BLaER1 (cell line): Measurements from ENCODE around the gene SEMA3F.
"Not testable (repeated sequence)": the region's sequence is repeated elsewhere in the genome, so short reads cannot be mapped to it uniquely, and the experiment has no call there.

Source experiments
- H3K27ac ChIP-seq: shearing (Covaris generic); formaldehyde crosslinking; 2 replicates; pipeline ENCODE4 v1.8.1; 2022
- H3K27me3 ChIP-seq: shearing (Covaris generic); formaldehyde crosslinking; 2 replicates; pipeline ENCODE4 v1.8.1; 2022
- H3K36me3 ChIP-seq: shearing (Covaris generic); formaldehyde crosslinking; 2 replicates; pipeline ENCODE4 v1.8.1; 2022
- H3K4me1 ChIP-seq: shearing (Covaris generic); formaldehyde crosslinking; 2 replicates; pipeline ENCODE4 v1.8.1; 2022
- H3K4me2 ChIP-seq: shearing (Covaris generic); formaldehyde crosslinking; 2 replicates; pipeline ENCODE4 v1.8.1; 2022
- H3K4me3 ChIP-seq: shearing (Covaris generic); formaldehyde crosslinking; 2 replicates; pipeline ENCODE4 v1.8.1; 2022
- H3K9ac ChIP-seq: shearing (Covaris generic); formaldehyde crosslinking; 2 replicates; pipeline ENCODE4 v1.8.1; 2022
- H3K9me3 ChIP-seq: shearing (Covaris generic); formaldehyde crosslinking; 2 replicates; pipeline ENCODE4 v1.8.1; 2022
- H4K20me1 ChIP-seq: shearing (Covaris generic); formaldehyde crosslinking; 2 replicates; pipeline ENCODE4 v1.8.1; 2022
- Cebpa-rat ChIP-seq: shearing (Covaris generic); IDR thresholded peaks from 2 replicates; pipeline ENCODE4 v1.8.1; 2022

SEMA3F gene

GRCh38 chr3:50205413-50206276 is 50.5 kb downstream of the SEMA3F start:
- Histone ChIP-seq H3K27me3 (peaks cover 71% of the 10 kb centered on the region), H3K36me3 (no peaks in the 10 kb centered on the region), H4K20me1 (peaks cover 27% of the 10 kb centered on the region), H3K9me3 (no peaks in the 10 kb centered on the region), H3K27ac (no peak overlapping the region), H3K4me2 (peak overlapping the region; percentile 99), H3K4me3 (peak overlapping the region; percentile 66), H3K9ac (peak overlapping the region; percentile 55; the same call in 1 of the 2 replicates), H3K4me1 (peaks cover 31% of the 10 kb centered on the region)
- TF ChIP-seq Cebpa-rat = no peak

- H4K20me1 ChIP-seq = peaks cover 27% of the 10 kb centered on the region
- H3K9ac ChIP-seq = no peak overlapping the region
- no peak overlapping the region for H3K27ac ChIP-seq
- no peaks in the 10 kb centered on the region for H3K36me3 ChIP-seq
- H3K4me2 ChIP-seq = no peak overlapping the region
- H3K9me3 ChIP-seq = no peaks in the 10 kb centered on the region
- H3K27me3 ChIP-seq = peaks cover 57% of the 10 kb centered on the region
- no peak overlapping the region for H3K4me3 ChIP-seq
- TF ChIP-seq Cebpa-rat = no peak
- peaks cover 38% of the 10 kb centered on the region for H3K4me1 ChIP-seq
Observed at GRCh38 chr3:50207359-50208042, 52.4 kb downstream of the SEMA3F start.

- TF ChIP-seq Cebpa-rat = no peak
- no peak overlapping the region for H3K4me2 ChIP-seq
- no peak overlapping the region for H3K4me3 ChIP-seq
- H3K4me1 ChIP-seq = peaks cover 47% of the 10 kb centered on the region
- peaks cover 25% of the 10 kb centered on the region for H4K20me1 ChIP-seq
- peaks cover 44% of the 10 kb centered on the region for H3K27me3 ChIP-seq
- H3K9ac ChIP-seq = no peak overlapping the region
- no peak overlapping the region for H3K27ac ChIP-seq
- no peaks in the 10 kb centered on the region for H3K9me3 ChIP-seq
- H3K36me3 ChIP-seq = no peaks in the 10 kb centered on the region
Observed at GRCh38 chr3:50208677-50209344, 53.7 kb downstream of the SEMA3F start.

GRCh38 chr3:50210176-50210509 is 55.0 kb downstream of the SEMA3F start:
- no peak for TF ChIP-seq Cebpa-rat
- Histone ChIP-seq H3K27me3 (peaks cover 30% of the 10 kb centered on the region), H3K36me3 (no peaks in the 10 kb centered on the region), H3K4me2 (no peak overlapping the region), H3K9me3 (no peaks in the 10 kb centered on the region), H3K4me1 (peaks cover 48% of the 10 kb centered on the region), H4K20me1 (peaks cover 17% of the 10 kb centered on the region), H3K4me3 (no peak overlapping the region), H3K27ac (no peak overlapping the region), H3K9ac (no peak overlapping the region)

- Histone ChIP-seq H3K36me3 (no peaks in the 10 kb centered on the region), H3K4me3 (no peak overlapping the region), H3K9ac (no peak overlapping the region), H4K20me1 (peaks cover 11% of the 10 kb centered on the region), H3K27me3 (peaks cover 24% of the 10 kb centered on the region), H3K4me2 (no peak overlapping the region), H3K27ac (no peak overlapping the region), H3K4me1 (peaks cover 42% of the 10 kb centered on the region), H3K9me3 (no peaks in the 10 kb centered on the region)
- TF ChIP-seq Cebpa-rat = no peak
Observed at GRCh38 chr3:50210510-50211367, 55.6 kb downstream of the SEMA3F start.

- not testable (repeated sequence) for H4K20me1 ChIP-seq, H3K4me3 ChIP-seq, H3K9ac ChIP-seq, H3K9me3 ChIP-seq, H3K27ac ChIP-seq, H3K36me3 ChIP-seq, H3K4me2 ChIP-seq
- Histone ChIP-seq H3K27me3 (peaks cover 18% of the 10 kb centered on the region), H3K4me1 (peaks cover 36% of the 10 kb centered on the region)
Observed at GRCh38 chr3:50211368-50211717, 56.2 kb downstream of the SEMA3F start.

GRCh38 chr3:50211930-50212329 is 56.8 kb downstream of the SEMA3F start:
- H3K4me2 ChIP-seq = no peak overlapping the region
- no peak for TF ChIP-seq Cebpa-rat
- peaks cover 32% of the 10 kb centered on the region for H3K4me1 ChIP-seq
- no peak overlapping the region for H3K4me3 ChIP-seq
- peaks cover 12% of the 10 kb centered on the region for H3K27me3 ChIP-seq
- no peak overlapping the region for H3K27ac ChIP-seq
- no peaks in the 10 kb centered on the region; the same call in 1 of the 2 replicates for H4K20me1 ChIP-seq
- H3K9ac ChIP-seq = no peak overlapping the region
- H3K36me3 ChIP-seq = no peaks in the 10 kb centered on the region
- no peaks in the 10 kb centered on the region for H3K9me3 ChIP-seq

GRCh38 chr3:50212502-50212901 is 57.4 kb downstream of the SEMA3F start:
- H3K36me3 ChIP-seq = no peaks in the 10 kb centered on the region
- peaks cover 32% of the 10 kb centered on the region for H3K4me1 ChIP-seq
- H3K9ac ChIP-seq = no peak overlapping the region
- H3K4me3 ChIP-seq = no peak overlapping the region
- no peaks in the 10 kb centered on the region; the same call in 1 of the 2 replicates for H4K20me1 ChIP-seq
- H3K9me3 ChIP-seq = no peaks in the 10 kb centered on the region
- TF ChIP-seq Cebpa-rat = no peak
- no peak overlapping the region for H3K4me2 ChIP-seq
- no peak overlapping the region for H3K27ac ChIP-seq
- H3K27me3 ChIP-seq = peaks cover 7% of the 10 kb centered on the region

- H3K9ac ChIP-seq = peak overlapping the region; percentile 57
- no peak for TF ChIP-seq Cebpa-rat
- no peaks in the 10 kb centered on the region for H3K36me3 ChIP-seq
- peak overlapping the region; percentile 56 for H3K27ac ChIP-seq
- H3K4me2 ChIP-seq = peak overlapping the region; percentile 55
- H3K27me3 ChIP-seq = peaks cover 2% of the 10 kb centered on the region
- no peaks in the 10 kb centered on the region for H4K20me1 ChIP-seq
- H3K4me1 ChIP-seq = peaks cover 32% of the 10 kb centered on the region
- no peak overlapping the region for H3K4me3 ChIP-seq
- H3K9me3 ChIP-seq = no peaks in the 10 kb centered on the region
Observed at GRCh38 chr3:50212971-50213370, 57.8 kb downstream of the SEMA3F start.
